ENCODE data around the gene HSP90B1.

GRCh38 chr12:103915306-103915705 lies 14.9 kb upstream of the HSP90B1 start:
- TF ChIP-seq POLR2A (IDR thresholded peaks at IDR 0.05) (no peak), CTCF (IDR thresholded peaks at IDR 0.05) (no peak)

All from heart left ventricle (tissue), 13 donors.